ENCODE measurements around the gene HMGN1.

The HMGN1 gene

GRCh38 chr21:39330001-39330400, 18.9 kb downstream of the HMGN1 start:
- no peaks in the 10 kb centered on the region for H3K79me2 ChIP-seq (ENCODE audit: insufficient read depth, low read length)
- no peak overlapping the region for H3K4me3 ChIP-seq (ENCODE audit: low read length, poor library complexity, severe bottlenecking)
- TF ChIP-seq EZH2phosphoT487 (IDR thresholded peaks at IDR 0.05; ENCODE audit: borderline replicate concordance) = no peak
- TF ChIP-seq CTCF (conservative IDR thresholded peaks at IDR 0.05; ENCODE audit: low read length) = no peak
- no peaks in the 10 kb centered on the region for H3K36me3 ChIP-seq (ENCODE audit: insufficient read depth, low read length)
- no peak overlapping the region for H3K9ac ChIP-seq (ENCODE audit: low read depth, low read length, poor library complexity, severe bottlenecking)
- no peaks in the 10 kb centered on the region for H3K27me3 ChIP-seq (ENCODE audit: insufficient read depth, low read length, poor library complexity, severe bottlenecking)
- no peaks in the 10 kb centered on the region for H3K4me1 ChIP-seq (ENCODE audit: insufficient read depth, low read length, poor library complexity, severe bottlenecking)
- no peak overlapping the region for H2AFZ ChIP-seq (ENCODE audit: low read length)
- no peaks in the 10 kb centered on the region for H3K9me3 ChIP-seq (ENCODE audit: insufficient read depth, low read depth, low read length)
- no peak overlapping the region for H3K4me2 ChIP-seq (ENCODE audit: low read depth, low read length, poor library complexity, severe bottlenecking)
- no peaks in the 10 kb centered on the region for H3F3A ChIP-seq (ENCODE audit: low read depth)
- no peaks in the 10 kb centered on the region for H3K9me2 ChIP-seq (replicated peaks; ENCODE audit: low read depth, low read length)
- H4K20me1 ChIP-seq (ENCODE audit: insufficient read depth, low read length, poor library complexity, severe bottlenecking) = no peaks in the 10 kb centered on the region

DNA sequence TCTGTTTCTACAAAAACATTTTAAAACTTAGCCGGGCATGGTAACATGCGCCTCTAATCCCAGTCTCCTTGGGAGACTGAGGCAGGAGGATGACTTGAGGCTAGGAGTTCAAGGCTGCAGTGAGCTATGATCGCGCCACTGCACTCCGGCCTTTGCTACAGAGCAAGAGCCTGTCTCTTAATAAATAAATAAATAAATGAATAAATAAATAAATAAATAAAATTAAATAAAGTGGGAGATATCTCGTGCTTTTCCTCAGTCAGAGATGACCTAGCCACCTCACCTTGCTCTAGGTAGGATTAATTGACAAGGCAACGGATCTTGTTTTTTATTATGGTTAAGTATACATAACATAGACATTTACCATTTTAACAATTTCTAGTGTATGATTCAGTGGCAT, 21.2 kb downstream of the HMGN1 start:
- H3K9me2 ChIP-seq (replicated peaks; ENCODE audit: low read depth, low read length) = no peaks in the 10 kb centered on the region
- H3K9ac ChIP-seq (ENCODE audit: low read depth, low read length, poor library complexity, severe bottlenecking) = no peak overlapping the region
- no peak overlapping the region for H3K4me2 ChIP-seq (ENCODE audit: low read depth, low read length, poor library complexity, severe bottlenecking)
- no peaks in the 10 kb centered on the region for H3K79me2 ChIP-seq (ENCODE audit: insufficient read depth, low read length)
- H3F3A ChIP-seq (ENCODE audit: low read depth) = no peaks in the 10 kb centered on the region
- H4K20me1 ChIP-seq (ENCODE audit: insufficient read depth, low read length, poor library complexity, severe bottlenecking) = no peaks in the 10 kb centered on the region
- H3K36me3 ChIP-seq (ENCODE audit: insufficient read depth, low read length) = no peaks in the 10 kb centered on the region
- TF ChIP-seq EZH2phosphoT487 (IDR thresholded peaks at IDR 0.05; ENCODE audit: borderline replicate concordance) (no peak), CTCF (conservative IDR thresholded peaks at IDR 0.05; ENCODE audit: low read length) (no peak)
- H3K27me3 ChIP-seq (ENCODE audit: insufficient read depth, low read length, poor library complexity, severe bottlenecking) = no peaks in the 10 kb centered on the region
- no peaks in the 10 kb centered on the region for H3K4me1 ChIP-seq (ENCODE audit: insufficient read depth, low read length, poor library complexity, severe bottlenecking)
- H3K9me3 ChIP-seq (ENCODE audit: insufficient read depth, low read depth, low read length) = no peaks in the 10 kb centered on the region
- H2AFZ ChIP-seq (ENCODE audit: low read length) = no peak overlapping the region
- no peak overlapping the region for H3K4me3 ChIP-seq (ENCODE audit: low read length, poor library complexity, severe bottlenecking)

DNA sequence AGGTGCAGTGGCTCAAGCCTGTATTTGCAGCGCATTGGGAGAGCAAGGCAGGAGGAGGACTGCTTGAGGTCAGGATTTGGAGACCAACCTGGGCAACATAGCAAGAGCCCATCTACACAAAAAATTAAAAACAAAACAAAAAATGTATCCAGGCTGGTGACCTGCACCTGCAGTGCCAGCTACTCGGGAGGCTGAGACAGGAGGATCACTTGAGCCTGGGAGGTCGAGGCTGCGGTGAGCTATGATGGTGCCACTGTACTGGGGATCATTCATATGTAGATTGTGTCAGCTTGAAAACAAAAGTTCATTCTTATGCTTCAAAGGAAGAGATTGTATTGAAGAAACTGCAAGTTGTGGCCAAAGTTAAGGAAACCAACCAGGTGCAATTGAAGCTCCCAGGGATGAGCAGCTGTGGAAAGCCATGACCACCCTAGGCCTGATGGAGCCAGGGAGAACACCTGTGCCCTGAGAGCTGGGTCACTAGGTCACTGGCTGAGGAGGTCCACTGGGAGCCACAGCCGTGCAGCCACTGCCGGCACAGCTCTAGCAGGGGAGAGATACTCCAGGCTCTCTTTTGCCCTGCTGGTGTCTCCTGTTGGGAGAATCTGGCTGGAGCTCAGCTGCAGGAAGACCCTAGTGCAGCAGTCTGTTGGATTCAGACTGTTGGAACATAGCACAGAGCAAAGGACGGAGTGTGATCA, 22.1 kb downstream of the HMGN1 start:
- no peak for TF ChIP-seq CTCF (conservative IDR thresholded peaks at IDR 0.05; ENCODE audit: low read length)
- TF ChIP-seq EZH2phosphoT487 (IDR thresholded peaks at IDR 0.05; ENCODE audit: borderline replicate concordance) = no peak
- H3K4me2 ChIP-seq (ENCODE audit: low read depth, low read length, poor library complexity, severe bottlenecking) = no peak overlapping the region
- H3K4me3 ChIP-seq (ENCODE audit: low read length, poor library complexity, severe bottlenecking) = no peak overlapping the region
- H3K9me3 ChIP-seq (ENCODE audit: insufficient read depth, low read depth, low read length) = no peaks in the 10 kb centered on the region
- H3F3A ChIP-seq (ENCODE audit: low read depth) = no peaks in the 10 kb centered on the region
- H2AFZ ChIP-seq (ENCODE audit: low read length) = no peak overlapping the region
- H3K9ac ChIP-seq (ENCODE audit: low read depth, low read length, poor library complexity, severe bottlenecking) = no peak overlapping the region
- no peaks in the 10 kb centered on the region for H3K4me1 ChIP-seq (ENCODE audit: insufficient read depth, low read length, poor library complexity, severe bottlenecking)
- H3K79me2 ChIP-seq (ENCODE audit: insufficient read depth, low read length) = no peaks in the 10 kb centered on the region
- no peaks in the 10 kb centered on the region for H3K9me2 ChIP-seq (replicated peaks; ENCODE audit: low read depth, low read length)
- no peaks in the 10 kb centered on the region for H4K20me1 ChIP-seq (ENCODE audit: insufficient read depth, low read length, poor library complexity, severe bottlenecking)
- H3K27me3 ChIP-seq (ENCODE audit: insufficient read depth, low read length, poor library complexity, severe bottlenecking) = no peaks in the 10 kb centered on the region
- no peaks in the 10 kb centered on the region for H3K36me3 ChIP-seq (ENCODE audit: insufficient read depth, low read length)

Data from Loucy (cell line).